ENCODE results near the gene RESF1.

GRCh38 chr12:32005496-32006125 lies 46.4 kb downstream of the RESF1 start:
- TF ChIP-seq CTCF (IDR thresholded peaks at IDR 0.05): no peak
- no peak for TF ChIP-seq POLR2A (IDR thresholded peaks at IDR 0.05)
